ENCODE results near the gene LMX1A. TPM values are rescaled to one million over a fixed set of nuclear protein-coding genes. Genes with fewer than 3 reads are reported as not detected.

LMX1A gene
- total RNA-seq, 2 donors from 2014 or later = 0.22 to 0.64 TPM

DNA sequence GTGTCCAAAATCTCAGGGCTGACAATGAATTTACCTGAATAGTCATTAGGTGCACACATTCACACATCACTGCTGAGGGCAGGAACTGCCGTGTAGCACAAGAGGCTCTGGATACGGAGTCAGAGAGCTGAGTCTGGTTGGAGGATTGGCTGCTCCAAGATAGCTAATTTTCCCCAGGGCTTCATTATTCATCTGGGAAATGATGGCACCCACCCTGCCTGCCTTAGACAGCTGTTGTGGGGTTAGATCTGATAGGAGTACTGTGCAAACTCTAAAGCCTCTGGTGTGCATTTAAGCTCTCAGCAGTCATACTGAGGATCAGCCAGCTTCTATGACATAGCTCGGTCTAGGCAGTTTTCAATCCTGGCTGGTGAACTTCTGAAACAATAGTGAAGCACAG is 67.0 kb downstream of the LMX1A start:
- Histone ChIP-seq H3K4me3 (no peak overlapping the region), H3K9ac (ENCODE audit: low read depth in 2 of 2, low read length in 2 of 2) (no peak overlapping the region), H3K27me3 (no peaks in the 10 kb centered on the region), H3K9me3 (no peaks in the 10 kb centered on the region), H3K27ac (no peak overlapping the region), H3K36me3 (no peaks in the 10 kb centered on the region), H3K4me1 (no peaks in the 10 kb centered on the region)
- no peak for DNase-seq
- no peak for TF ChIP-seq CTCF (IDR thresholded peaks at IDR 0.05)
- intact Hi-C loops (cut with DNase I) = no loop called here

- peak overlapping the region; percentile 44 for H3K27ac ChIP-seq
- peak; percentile 49 for DNase-seq
Measured at GRCh38 chr1:165288350-165289120, 68.0 kb downstream of the LMX1A start.

DNA sequence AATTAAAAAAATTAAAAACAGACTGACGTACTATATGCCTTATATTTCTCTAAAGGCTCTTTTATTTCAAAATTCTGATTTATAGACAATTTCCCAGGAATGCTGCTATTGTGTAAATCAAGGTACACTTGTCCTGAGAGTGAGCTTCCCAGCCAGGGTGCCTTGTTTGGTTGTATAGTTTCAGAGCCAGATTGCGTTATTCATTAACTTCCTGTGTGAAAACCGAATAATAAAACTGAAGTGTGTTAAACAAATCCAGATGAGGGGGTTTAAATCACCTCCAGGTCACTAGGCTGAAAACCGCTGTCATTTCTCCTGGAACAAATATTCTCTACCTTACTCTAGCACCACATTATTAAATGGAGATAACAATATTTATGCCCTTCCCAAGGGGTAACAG is 68.7 kb downstream of the LMX1A start:
- TF ChIP-seq CTCF (IDR thresholded peaks at IDR 0.05) = no peak
- no peak overlapping the region for H3K4me3 ChIP-seq
- no peaks in the 10 kb centered on the region for H3K4me1 ChIP-seq
- peak overlapping the region; percentile 44 for H3K27ac ChIP-seq
- H3K9me3 ChIP-seq = no peaks in the 10 kb centered on the region
- H3K36me3 ChIP-seq = no peaks in the 10 kb centered on the region
- intact Hi-C loops (cut with DNase I) = no loop called here
- peak; percentile 25 for DNase-seq
- H3K9ac ChIP-seq (ENCODE audit: low read depth in 2 of 2, low read length in 2 of 2) = peak overlapping the region; percentile 9 to 41
- H3K27me3 ChIP-seq = no peaks in the 10 kb centered on the region

More at GRCh38 chr1:165288350-165289120, 68.0 kb downstream of the LMX1A start:
- Histone ChIP-seq H3K4me1 (no peaks in the 10 kb centered on the region), H3K9me3 (no peaks in the 10 kb centered on the region), H3K27me3 (no peaks in the 10 kb centered on the region), H3K9ac (ENCODE audit: low read depth in 2 of 2, low read length in 2 of 2) (peak overlapping the region in 1 of 2 donors; percentile 9), H3K36me3 (no peaks in the 10 kb centered on the region), H3K4me3 (no peak overlapping the region)
- intact Hi-C loops (cut with DNase I) = no loop called here
- TF ChIP-seq CTCF (IDR thresholded peaks at IDR 0.05) = no peak

GRCh38 chr1:165287329-165287728 is 69.2 kb downstream of the LMX1A start:
- intact Hi-C loops (cut with DNase I) = no loop called here
- no peaks in the 10 kb centered on the region for H3K36me3 ChIP-seq
- TF ChIP-seq CTCF (IDR thresholded peaks at IDR 0.05) = no peak
- no peak overlapping the region for H3K27ac ChIP-seq
- no peaks in the 10 kb centered on the region for H3K9me3 ChIP-seq
- H3K9ac ChIP-seq (ENCODE audit: low read depth in 2 of 2, low read length in 2 of 2) = no peak overlapping the region
- no peak overlapping the region for H3K4me3 ChIP-seq
- no peaks in the 10 kb centered on the region for H3K27me3 ChIP-seq
- no peak for DNase-seq
- H3K4me1 ChIP-seq = no peaks in the 10 kb centered on the region

DNA sequence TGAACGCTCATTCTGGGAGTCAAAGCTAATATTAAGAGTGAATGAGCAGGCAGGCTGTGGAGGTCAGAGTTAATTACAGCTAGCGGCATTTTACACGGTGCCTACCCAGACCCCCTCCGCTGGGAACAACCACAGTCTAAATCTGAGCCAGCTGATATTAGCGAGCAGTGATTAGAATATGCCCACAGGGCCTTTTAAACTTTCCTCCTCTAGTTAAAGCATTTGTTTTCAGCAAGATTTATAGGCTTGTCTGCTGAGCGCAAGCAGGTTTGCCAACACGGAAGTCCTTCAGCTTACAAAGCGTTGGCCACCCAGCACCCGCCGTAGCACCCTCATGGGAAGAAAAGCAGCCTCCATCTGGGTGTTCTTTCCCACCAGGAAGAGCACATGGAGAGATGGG is 72.1 kb downstream of the LMX1A start:
- Histone ChIP-seq H3K27ac (no peak overlapping the region), H3K36me3 (no peaks in the 10 kb centered on the region), H3K9ac (ENCODE audit: low read depth in 2 of 2, low read length in 2 of 2) (no peak overlapping the region), H3K4me3 (no peak overlapping the region), H3K9me3 (no peaks in the 10 kb centered on the region), H3K27me3 (no peaks in the 10 kb centered on the region), H3K4me1 (no peaks in the 10 kb centered on the region)
- TF ChIP-seq CTCF (IDR thresholded peaks at IDR 0.05) = no peak
- intact Hi-C loops (cut with DNase I) = no loop called here
- peak; percentile 45 for DNase-seq

Measured in colonic mucosa (tissue), 4 donors.